ENCODE results near the gene FILIP1L.

DNA sequence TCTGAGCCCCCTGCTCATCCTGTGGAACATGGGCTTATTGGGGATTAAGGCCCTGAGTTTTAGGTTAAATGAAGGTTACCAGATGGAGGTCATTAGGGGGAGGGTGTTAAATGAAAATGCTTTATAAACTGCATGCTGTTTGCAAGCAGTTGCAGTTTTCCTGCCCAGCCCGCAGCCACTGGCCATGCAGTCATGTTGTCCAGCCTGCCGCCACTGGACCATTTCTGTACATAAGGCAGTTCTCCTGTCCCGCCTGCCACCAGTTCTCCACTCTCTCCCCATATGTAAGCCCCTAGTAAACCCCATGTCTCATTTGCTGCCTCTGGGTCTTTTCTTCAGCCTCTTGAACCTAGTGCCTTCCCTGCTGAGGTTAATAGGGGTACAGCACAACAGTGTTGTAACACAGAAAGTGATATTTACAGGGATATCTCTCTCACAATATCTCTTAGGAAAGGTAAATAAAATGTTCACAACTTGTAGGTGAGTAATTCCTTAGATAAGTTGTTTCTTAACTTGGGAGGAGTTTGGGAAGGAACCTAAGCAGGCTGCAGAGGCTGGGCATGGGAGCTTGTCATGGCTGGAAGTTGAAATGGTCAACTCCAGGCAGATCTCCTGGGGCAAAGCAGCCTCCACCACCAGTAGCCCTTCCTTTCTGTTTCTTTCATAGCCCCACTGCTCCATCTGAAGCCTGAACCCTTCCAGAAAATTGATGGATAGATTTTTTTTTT lies 148.5 kb downstream of the FILIP1L start:
- TF ChIP-seq, protein P1, sequence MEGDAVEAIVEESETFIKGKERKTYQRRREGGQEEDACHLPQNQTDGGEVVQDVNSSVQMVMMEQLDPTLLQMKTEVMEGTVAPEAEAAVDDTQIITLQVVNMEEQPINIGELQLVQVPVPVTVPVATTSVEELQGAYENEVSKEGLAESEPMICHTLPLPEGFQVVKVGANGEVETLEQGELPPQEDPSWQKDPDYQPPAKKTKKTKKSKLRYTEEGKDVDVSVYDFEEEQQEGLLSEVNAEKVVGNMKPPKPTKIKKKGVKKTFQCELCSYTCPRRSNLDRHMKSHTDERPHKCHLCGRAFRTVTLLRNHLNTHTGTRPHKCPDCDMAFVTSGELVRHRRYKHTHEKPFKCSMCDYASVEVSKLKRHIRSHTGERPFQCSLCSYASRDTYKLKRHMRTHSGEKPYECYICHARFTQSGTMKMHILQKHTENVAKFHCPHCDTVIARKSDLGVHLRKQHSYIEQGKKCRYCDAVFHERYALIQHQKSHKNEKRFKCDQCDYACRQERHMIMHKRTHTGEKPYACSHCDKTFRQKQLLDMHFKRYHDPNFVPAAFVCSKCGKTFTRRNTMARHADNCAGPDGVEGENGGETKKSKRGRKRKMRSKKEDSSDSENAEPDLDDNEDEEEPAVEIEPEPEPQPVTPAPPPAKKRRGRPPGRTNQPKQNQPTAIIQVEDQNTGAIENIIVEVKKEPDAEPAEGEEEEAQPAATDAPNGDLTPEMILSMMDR (IDR thresholded peaks at IDR 0.05; ENCODE audit: insufficient read depth, low read length, poor library complexity, severe bottlenecking): no peak
- no peak for TF ChIP-seq EZH2phosphoT487 (conservative IDR thresholded peaks at IDR 0.05; ENCODE audit: low read length)
